Esophagus muscularis mucosa (tissue), 4 donors: Measurements from ENCODE around the gene ARSG. TPM values are rescaled to one million over a fixed set of nuclear protein-coding genes. Genes with fewer than 3 reads are reported as not detected.
"Not testable (repeated sequence)": the region's sequence is repeated elsewhere in the genome, so short reads cannot be mapped to it uniquely, and the experiment has no call there.

Experiments
- DNase-seq: peaks from one replicate; pipeline ENCODE4 v3.0.0-alpha.2; 2017; ENCODE audit errors: extremely low spot score
- H3K27ac ChIP-seq, 4 donors: fragments of 200-600 bp; sonication (generic); replicated peaks in 1 of 4; 1 replicate in 3 of 4; 2 replicates in 1 of 4; pipeline ENCODE4 v1.5.1; 2016 to 2019; ENCODE audit warnings: mild to moderate bottlenecking in 1 of 4
- H3K27me3 ChIP-seq, 4 donors: fragments of 200-600 bp; sonication (generic); one replicate each; pipeline versions ENCODE4 v1.5.1 to v1.6.0; 2016 to 2019
- H3K36me3 ChIP-seq, 4 donors: fragments of 200-600 bp; sonication (generic); one replicate each; pipeline ENCODE4 v1.5.1; 2016 to 2019
- H3K4me1 ChIP-seq, 4 donors: fragments of 200-600 bp; sonication (generic); one replicate each; pipeline ENCODE4 v1.5.1; 2016 to 2019
- H3K4me3 ChIP-seq, 4 donors: fragments of 200-600 bp; sonication (generic); 1 replicate in 2 of 4; 2 replicates in 2 of 4; pipeline ENCODE4 v1.5.1; 2016 to 2019; ENCODE audit warnings: mild to moderate bottlenecking in 4 of 4, moderate library complexity in 1 of 4
- H3K9me3 ChIP-seq, 4 donors: fragments of 200-600 bp; sonication (generic); 1 replicate in 3 of 4; 2 replicates in 1 of 4; pipeline ENCODE4 v1.5.1; 2016 to 2019
- EP300 ChIP-seq: sonication (generic); formaldehyde crosslinking; IDR thresholded peaks from one replicate; pipeline ENCODE4 v1.6.1; 2017; ENCODE audit warnings: antibody characterized with exemption
- POLR2A ChIP-seq: fragments of 450-650 bp; IDR thresholded peaks from one replicate; pipeline ENCODE4 v1.6.1; 2017; ENCODE audit warnings: antibody characterized with exemption, moderate library complexity, mild to moderate bottlenecking, low read depth
- POLR2AphosphoS5 ChIP-seq, 2 donors: sonication (generic); formaldehyde crosslinking; IDR thresholded peaks; one replicate each; pipeline ENCODE4 v1.6.1; 2017; ENCODE audit warnings: antibody characterized with exemption in 2 of 2
- WGBS: methylation state at CpG from one replicate; pipeline ENCODE4 v1.1.5; 2018; 5-methylcytosine and 5-hydroxymethylcytosine counted together
- intact Hi-C: fragments of 100-400 bp; cut with DNase I; formaldehyde crosslinking; loops from one replicate; pipeline ENCODE4 v1.15.1; 2023
- total RNA-seq, 4 donors: library from RNA; depleted of rRNA; stranded (reverse); fragments of >200 nt; gene quantifications; one replicate each; pipeline versions ENCODE4 v1.1.0 to v1.2.1, GENCODE V29; 2016
- TF ChIP-seq, protein P1 (sequence below), 3 experiments: fragments of 200-600 bp in 2 of 3; fragments of 450-650 bp in 1 of 3; sonication (generic) in 2 of 3; IDR thresholded peaks; one replicate each; pipeline ENCODE4 v1.5.1; 2017 to 2019; ENCODE audit warnings: antibody characterized with exemption in 3 of 3, mild to moderate bottlenecking in 2 of 3, moderate library complexity in 1 of 3

ARSG gene
- total RNA-seq, 4 donors from 2014 or later: 1.7 to 4.9 (median 2.8) TPM

DNA sequence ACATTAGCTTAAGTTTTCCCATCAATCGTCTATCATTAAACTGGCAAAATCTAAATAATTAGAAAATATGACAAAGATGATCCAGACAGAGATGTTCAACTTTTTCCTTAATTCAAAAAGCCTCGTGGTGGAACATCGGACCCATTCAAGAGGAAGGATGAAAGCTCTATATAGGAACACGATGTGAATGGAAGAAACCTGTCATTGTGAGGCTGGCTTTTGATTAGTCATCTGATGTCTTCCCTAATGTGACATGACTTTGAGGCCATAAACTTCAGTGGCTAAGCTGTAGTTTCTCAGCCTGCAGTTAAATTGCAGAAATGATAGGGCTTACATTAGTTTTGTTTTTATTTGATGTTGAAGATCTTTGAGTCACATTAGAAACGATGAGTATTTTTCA is 42.4 kb upstream of the ARSG start:
- TF ChIP-seq POLR2A: no peak
- TF ChIP-seq POLR2AphosphoS5 (IDR thresholded peaks at IDR 0.05): no peak
- TF ChIP-seq, protein P1, sequence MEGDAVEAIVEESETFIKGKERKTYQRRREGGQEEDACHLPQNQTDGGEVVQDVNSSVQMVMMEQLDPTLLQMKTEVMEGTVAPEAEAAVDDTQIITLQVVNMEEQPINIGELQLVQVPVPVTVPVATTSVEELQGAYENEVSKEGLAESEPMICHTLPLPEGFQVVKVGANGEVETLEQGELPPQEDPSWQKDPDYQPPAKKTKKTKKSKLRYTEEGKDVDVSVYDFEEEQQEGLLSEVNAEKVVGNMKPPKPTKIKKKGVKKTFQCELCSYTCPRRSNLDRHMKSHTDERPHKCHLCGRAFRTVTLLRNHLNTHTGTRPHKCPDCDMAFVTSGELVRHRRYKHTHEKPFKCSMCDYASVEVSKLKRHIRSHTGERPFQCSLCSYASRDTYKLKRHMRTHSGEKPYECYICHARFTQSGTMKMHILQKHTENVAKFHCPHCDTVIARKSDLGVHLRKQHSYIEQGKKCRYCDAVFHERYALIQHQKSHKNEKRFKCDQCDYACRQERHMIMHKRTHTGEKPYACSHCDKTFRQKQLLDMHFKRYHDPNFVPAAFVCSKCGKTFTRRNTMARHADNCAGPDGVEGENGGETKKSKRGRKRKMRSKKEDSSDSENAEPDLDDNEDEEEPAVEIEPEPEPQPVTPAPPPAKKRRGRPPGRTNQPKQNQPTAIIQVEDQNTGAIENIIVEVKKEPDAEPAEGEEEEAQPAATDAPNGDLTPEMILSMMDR (IDR thresholded peaks at IDR 0.05): no peak
- no peak for TF ChIP-seq EP300
- peaks cover 0 to 34% (median 17%) of the 10 kb centered on the region in 4 donors for H3K36me3 ChIP-seq
- peak overlapping the region; percentile 73 to 93 (median 88) for H3K4me3 ChIP-seq
- no peak for DNase-seq
- H3K9me3 ChIP-seq: no peaks in the 10 kb centered on the region
- H3K27me3 ChIP-seq: no peaks in the 10 kb centered on the region
- peak overlapping the region; percentile 93 to 98 (median 97) for H3K27ac ChIP-seq
- 68% methylated on average over 5 of the region's 5 CpGs for WGBS
- intact Hi-C loops: no loop called here
- H3K4me1 ChIP-seq: peaks cover 0 to 30% (median 24%) of the 10 kb centered on the region in 4 donors

DNA sequence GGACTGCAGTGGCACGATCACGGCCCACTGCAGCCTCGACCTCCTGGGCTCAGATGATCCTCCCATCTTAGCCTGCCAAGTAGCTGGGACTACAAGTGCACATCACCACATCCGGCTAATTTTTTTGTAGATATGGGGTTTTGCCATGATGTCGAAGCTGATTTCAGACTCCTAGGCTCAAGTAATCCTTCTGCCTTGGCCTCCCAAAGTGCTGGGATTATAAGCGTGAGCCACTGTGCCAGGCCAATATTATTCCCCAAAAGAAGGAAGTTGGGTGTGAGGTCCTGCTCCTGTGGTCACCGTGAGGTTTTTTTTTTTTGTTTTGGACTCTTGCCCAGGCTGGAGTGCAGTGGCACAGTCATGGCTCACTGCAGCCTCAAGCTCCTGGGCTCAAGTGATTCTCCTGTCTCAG is 41.9 kb upstream of the ARSG start:
- no peak for DNase-seq
- Histone ChIP-seq H3K4me1 (peaks cover 0 to 30% (median 24%) of the 10 kb centered on the region in 4 donors), H3K27me3 (no peaks in the 10 kb centered on the region), H3K36me3 (peaks cover 0 to 39% (median 20%) of the 10 kb centered on the region in 4 donors), H3K9me3 (no peaks in the 10 kb centered on the region), H3K27ac (peak overlapping the region; percentile 93 to 98 (median 97)), H3K4me3 (no peak overlapping the region)
- intact Hi-C loops: no loop called here
- WGBS: 76% methylated on average over 7 of the region's 7 CpGs
- TF ChIP-seq EP300 (no peak), POLR2AphosphoS5 (IDR thresholded peaks at IDR 0.05) (no peak), POLR2A (no peak)
- TF ChIP-seq, protein P1 (IDR thresholded peaks at IDR 0.05): no peak

DNA sequence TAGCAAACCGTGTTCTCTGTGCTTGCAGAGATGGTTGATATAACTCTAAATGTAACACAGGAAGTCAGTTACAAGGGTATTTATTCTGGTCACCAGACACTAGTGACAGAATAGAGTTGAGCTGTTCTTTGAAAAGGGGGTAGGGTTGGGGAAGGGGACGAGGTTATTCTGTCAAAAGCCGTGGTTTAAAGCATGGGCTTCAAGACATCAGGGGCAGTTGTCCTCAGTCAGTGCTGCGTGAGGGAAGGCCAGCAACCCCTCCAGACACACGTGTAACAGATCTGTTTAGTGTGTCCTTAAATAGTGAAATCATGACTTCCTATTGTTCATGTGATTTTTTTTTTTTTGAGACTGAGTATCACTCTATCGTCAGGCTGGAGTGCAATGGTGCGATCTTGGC is 37.9 kb upstream of the ARSG start:
- H3K27me3 ChIP-seq, H3K4me3 ChIP-seq, H3K9me3 ChIP-seq, intact Hi-C loops, H3K27ac ChIP-seq, DNase-seq: not testable (repeated sequence)
- WGBS: 84% methylated on average over 7 of the region's 7 CpGs
- Histone ChIP-seq H3K4me1 (peaks cover 0 to 19% (median 16%) of the 10 kb centered on the region in 4 donors), H3K36me3 (peaks cover 10 to 69% (median 47%) of the 10 kb centered on the region in 4 donors)

DNA sequence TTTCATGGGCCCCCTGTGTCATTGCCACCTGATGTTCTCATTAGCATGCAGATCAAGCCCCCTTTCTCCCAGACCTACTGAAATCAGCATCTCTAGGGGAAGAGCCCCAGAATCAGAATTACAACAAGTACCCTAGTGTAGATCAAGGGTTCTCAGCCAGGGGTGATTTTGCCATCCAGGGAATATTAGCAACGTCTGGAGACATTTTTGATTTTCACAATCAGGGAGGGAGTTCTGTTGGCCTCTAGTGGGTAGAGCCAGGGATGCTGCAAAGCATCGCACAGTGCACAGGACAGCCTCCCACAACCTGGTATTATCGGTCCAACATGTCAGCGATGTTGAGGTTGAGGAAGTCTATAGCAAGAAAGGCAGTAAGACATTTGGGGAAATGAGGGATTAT is 36.1 kb upstream of the ARSG start:
- Histone ChIP-seq H3K27ac (no peak overlapping the region), H3K4me3 (no peak overlapping the region), H3K27me3 (no peaks in the 10 kb centered on the region), H3K4me1 (peaks cover 0 to 15% (median 7%) of the 10 kb centered on the region in 4 donors), H3K36me3 (peaks cover 10 to 68% (median 47%) of the 10 kb centered on the region in 4 donors), H3K9me3 (no peaks in the 10 kb centered on the region)
- intact Hi-C loops: no loop called here
- TF ChIP-seq POLR2AphosphoS5 (IDR thresholded peaks at IDR 0.05): no peak
- TF ChIP-seq EP300: no peak
- TF ChIP-seq, protein P1 (IDR thresholded peaks at IDR 0.05): no peak
- no peak for TF ChIP-seq POLR2A
- 79% methylated on average over 4 of the region's 4 CpGs for WGBS
- no peak for DNase-seq

DNA sequence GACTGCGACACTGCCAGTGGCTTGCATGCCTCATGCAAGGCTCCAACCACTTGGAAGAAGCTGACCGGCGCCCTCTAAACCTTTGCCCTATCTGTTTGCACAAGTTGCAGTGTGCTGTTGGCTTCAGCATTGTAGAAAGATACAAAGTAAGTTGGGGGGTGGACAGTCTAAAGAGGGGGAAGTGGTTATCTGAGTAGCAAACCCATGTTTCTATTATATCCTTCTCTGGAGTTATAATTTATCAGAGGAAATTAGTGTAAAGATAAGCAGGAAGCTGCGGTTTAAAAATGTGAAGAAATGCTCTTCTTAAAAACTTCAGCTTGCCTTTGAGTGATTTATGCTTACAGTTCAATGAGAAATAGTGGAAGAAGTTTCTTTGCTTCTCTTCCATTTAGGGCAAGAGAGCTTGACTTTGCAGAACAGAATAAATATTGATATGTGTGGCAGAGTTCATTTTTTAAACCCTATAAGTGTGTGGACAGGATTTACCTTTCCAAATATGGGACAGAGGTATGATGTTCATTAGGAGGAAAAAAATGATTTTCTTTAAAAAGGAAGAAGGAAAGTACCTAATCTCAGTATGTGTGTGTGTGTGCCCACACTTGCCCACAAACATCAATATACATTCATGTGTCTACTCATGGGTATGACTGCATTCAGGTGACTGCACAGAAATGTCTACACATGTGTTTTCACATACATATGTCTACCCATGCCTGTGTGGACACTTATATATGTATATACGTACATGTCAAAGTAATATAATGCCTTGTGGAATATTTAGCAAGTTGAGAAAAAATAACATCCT is 35.4 kb upstream of the ARSG start:
- peaks cover 10 to 61% (median 45%) of the 10 kb centered on the region in 4 donors for H3K36me3 ChIP-seq
- 70% methylated on average over 5 of the region's 5 CpGs for WGBS
- TF ChIP-seq, protein P1 (IDR thresholded peaks at IDR 0.05): no peak
- TF ChIP-seq POLR2AphosphoS5 (IDR thresholded peaks at IDR 0.05) (no peak), POLR2A (no peak), EP300 (no peak)

DNA sequence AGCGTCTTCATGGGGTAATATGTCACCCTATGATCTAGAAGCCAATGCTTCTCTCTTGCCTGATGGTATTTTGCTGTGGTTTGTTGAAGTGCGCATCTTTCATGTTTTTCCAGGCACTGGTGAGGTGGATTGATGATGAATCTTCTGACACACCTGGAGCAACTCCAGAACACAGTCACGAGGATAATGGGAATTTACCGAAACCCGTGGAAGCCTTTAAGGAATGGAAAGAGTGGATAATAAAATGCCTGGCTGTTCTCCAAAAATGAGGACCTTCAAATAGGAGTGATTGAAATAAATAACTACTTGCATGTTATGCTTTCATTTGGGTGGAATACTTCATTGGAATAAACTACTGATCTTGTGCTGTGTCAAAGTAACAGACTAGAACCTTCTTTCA is 34.6 kb upstream of the ARSG start:
- H3K27me3 ChIP-seq, H3K9me3 ChIP-seq, H3K4me3 ChIP-seq, DNase-seq, H3K27ac ChIP-seq, intact Hi-C loops: not testable (repeated sequence)
- Histone ChIP-seq H3K36me3 (peaks cover 10 to 53% (median 40%) of the 10 kb centered on the region in 4 donors), H3K4me1 (peaks cover 0 to 15% (median 7%) of the 10 kb centered on the region in 4 donors)
- WGBS: 66% methylated on average over 5 of the region's 5 CpGs

More for the DNA sequence above, 35.4 kb upstream of the ARSG start:
- no peak for DNase-seq
- no peak overlapping the region for H3K27ac ChIP-seq
- H3K27me3 ChIP-seq: no peaks in the 10 kb centered on the region
- H3K9me3 ChIP-seq: no peaks in the 10 kb centered on the region
- peaks cover 0 to 15% (median 7%) of the 10 kb centered on the region in 4 donors for H3K4me1 ChIP-seq
- intact Hi-C loops: no loop called here
- no peak overlapping the region for H3K4me3 ChIP-seq
